Fibroblast of lung (primary cell): ENCODE measurements around the gene LRMDA. TPM values are rescaled to one million over a fixed set of nuclear protein-coding genes. Genes with fewer than 3 reads are reported as not detected.
A peak's percentile ranks its signal among the peaks of the same experiment; 100 is the strongest.

Experiments
- DNase-seq, 2 donors: peaks; one replicate each; pipeline versions ENCODE4 v3.0.0 to v3.0.0-alpha.2; 2010; ENCODE audit warnings: low read depth in 2 of 2
- H2AFZ ChIP-seq: 2 replicates; pipeline ENCODE4 v1.5.1; 2012; ENCODE audit warnings: low read length, control low read depth, inconsistent platforms
- H3K27ac ChIP-seq: 2 replicates; pipeline ENCODE4 v1.5.1; 2011; ENCODE audit warnings: low read length, control low read depth; ENCODE audit not compliant: insufficient read depth
- H3K27me3 ChIP-seq: 2 replicates; pipeline ENCODE4 v1.5.1; 2011; ENCODE audit warnings: mild to moderate bottlenecking, low read length; ENCODE audit not compliant: control insufficient read depth, insufficient read depth
- H3K36me3 ChIP-seq: 2 replicates; pipeline ENCODE4 v1.5.1; 2011; ENCODE audit warnings: low read length; ENCODE audit not compliant: control insufficient read depth, insufficient read depth
- H3K4me1 ChIP-seq: 2 replicates; pipeline ENCODE4 v1.5.1; 2011; ENCODE audit warnings: low read length; ENCODE audit not compliant: control insufficient read depth, insufficient read depth; ENCODE audit errors: extremely low read depth
- H3K4me2 ChIP-seq: 2 replicates; pipeline ENCODE4 v1.5.1; 2011; ENCODE audit warnings: low read length, control low read depth; ENCODE audit not compliant: insufficient read depth; ENCODE audit errors: extremely low read depth
- H3K4me3 ChIP-seq, 4 experiments: fragments of 200-600 bp in 1 of 4; sonication (generic) in 1 of 4; replicated peaks in 1 of 4; 2 replicates each; pipeline ENCODE4 v1.5.1; 2011 to 2016; ENCODE audit warnings: low read length in 4 of 4, low read depth in 3 of 4, mild to moderate bottlenecking in 3 of 4, control low read depth in 2 of 4, inconsistent platforms in 1 of 4, mixed read lengths in 1 of 4; ENCODE audit not compliant: insufficient read depth in 1 of 4; ENCODE audit errors: control extremely low read depth in 1 of 4
- H3K79me2 ChIP-seq: 2 replicates; pipeline ENCODE4 v1.5.1; 2012; ENCODE audit warnings: mild to moderate bottlenecking, low read length, inconsistent platforms; ENCODE audit not compliant: control insufficient read depth, insufficient read depth
- H3K9ac ChIP-seq: 2 replicates; pipeline ENCODE4 v1.5.1; 2011; ENCODE audit warnings: mild to moderate bottlenecking, low read length, control low read depth; ENCODE audit not compliant: insufficient read depth
- H3K9me3 ChIP-seq: 2 replicates; pipeline ENCODE4 v1.5.1; 2012; ENCODE audit warnings: low read depth, low read length; ENCODE audit not compliant: control insufficient read depth, insufficient read depth
- H4K20me1 ChIP-seq: 2 replicates; pipeline ENCODE4 v1.5.1; 2011; ENCODE audit warnings: low read length; ENCODE audit not compliant: control insufficient read depth, insufficient read depth; ENCODE audit errors: extremely low read depth
- EZH2 ChIP-seq: IDR thresholded peaks from 2 replicates; pipeline ENCODE4 v1.5.1; 2012; ENCODE audit warnings: low read length, control low read depth, mild to moderate bottlenecking; ENCODE audit errors: missing control alignments
- polyA plus RNA-seq, 2 donors: library from polyadenylated mRNA; depleted of rRNA in 1 of 2; stranded (reverse) in 1 of 2; unstranded in 1 of 2; fragments of >200 nt; gene quantifications; 2 replicates each; pipeline ENCODE4 v1.2.1, GENCODE V29; 2011 to 2012; ENCODE audit warnings: missing spikeins in 1 of 2
- total RNA-seq: library from RNA; depleted of rRNA; stranded (reverse); fragments of >200 nt; gene quantifications from 2 replicates; pipeline ENCODE4 v1.2.1, GENCODE V29; 2014
- TF ChIP-seq, protein P1 (sequence below), 2 donors: IDR thresholded peaks in 1 of 2; conservative IDR thresholded peaks in 1 of 2; 1 replicate in 1 of 2; 2 replicates in 1 of 2; pipeline ENCODE4 v1.5.1; 2011 to 2012; ENCODE audit warnings: low read length in 2 of 2, control low read depth in 1 of 2, inconsistent platforms in 1 of 2, low read depth in 1 of 2, mild to moderate bottlenecking in 1 of 2

Gene LRMDA
- total and polyA plus RNA-seq, 2 donors (not counting 1 experiment from before 2014, with no cell fraction given) = 1.7 to 2.0 TPM

DNA sequence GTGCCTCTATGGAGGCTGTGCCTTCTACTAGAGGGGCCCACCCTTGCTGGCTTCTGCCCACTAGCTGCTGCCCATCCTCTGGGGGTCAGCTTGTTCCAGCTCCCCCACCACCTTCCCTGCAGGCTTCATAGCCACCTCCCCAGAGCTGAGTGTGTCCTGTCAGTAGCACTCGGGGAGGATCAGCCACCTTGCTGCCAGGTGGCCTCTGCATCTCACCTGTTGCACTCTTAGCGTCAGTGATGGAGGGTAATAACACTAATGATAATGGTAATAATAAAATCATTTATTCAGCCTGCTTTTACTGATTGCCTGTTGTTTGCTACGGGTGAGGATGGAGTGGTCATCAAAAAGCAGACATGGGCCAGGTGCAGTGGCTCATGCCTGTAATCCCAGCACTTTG, 377.6 kb downstream of the LRMDA start:
- H3K4me3 ChIP-seq = no peak overlapping the region
- H4K20me1 ChIP-seq = no peaks in the 10 kb centered on the region
- no peak for DNase-seq
- H3K9me3 ChIP-seq = no peaks in the 10 kb centered on the region
- TF ChIP-seq, protein P1, sequence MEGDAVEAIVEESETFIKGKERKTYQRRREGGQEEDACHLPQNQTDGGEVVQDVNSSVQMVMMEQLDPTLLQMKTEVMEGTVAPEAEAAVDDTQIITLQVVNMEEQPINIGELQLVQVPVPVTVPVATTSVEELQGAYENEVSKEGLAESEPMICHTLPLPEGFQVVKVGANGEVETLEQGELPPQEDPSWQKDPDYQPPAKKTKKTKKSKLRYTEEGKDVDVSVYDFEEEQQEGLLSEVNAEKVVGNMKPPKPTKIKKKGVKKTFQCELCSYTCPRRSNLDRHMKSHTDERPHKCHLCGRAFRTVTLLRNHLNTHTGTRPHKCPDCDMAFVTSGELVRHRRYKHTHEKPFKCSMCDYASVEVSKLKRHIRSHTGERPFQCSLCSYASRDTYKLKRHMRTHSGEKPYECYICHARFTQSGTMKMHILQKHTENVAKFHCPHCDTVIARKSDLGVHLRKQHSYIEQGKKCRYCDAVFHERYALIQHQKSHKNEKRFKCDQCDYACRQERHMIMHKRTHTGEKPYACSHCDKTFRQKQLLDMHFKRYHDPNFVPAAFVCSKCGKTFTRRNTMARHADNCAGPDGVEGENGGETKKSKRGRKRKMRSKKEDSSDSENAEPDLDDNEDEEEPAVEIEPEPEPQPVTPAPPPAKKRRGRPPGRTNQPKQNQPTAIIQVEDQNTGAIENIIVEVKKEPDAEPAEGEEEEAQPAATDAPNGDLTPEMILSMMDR (conservative IDR thresholded peaks at IDR 0.05 in 1 of 2, IDR thresholded peaks at IDR 0.05 in 1 of 2; ENCODE audit: low read depth in 1 of 2, low read length in 2 of 2) = no peak
- TF ChIP-seq EZH2 = no peak
- no peak overlapping the region for H3K9ac ChIP-seq
- H3K4me2 ChIP-seq = no peak overlapping the region
- no peaks in the 10 kb centered on the region for H3K27me3 ChIP-seq
- no peaks in the 10 kb centered on the region for H3K4me1 ChIP-seq
- H3K36me3 ChIP-seq = no peaks in the 10 kb centered on the region
- H3K79me2 ChIP-seq = no peaks in the 10 kb centered on the region
- no peak overlapping the region for H2AFZ ChIP-seq
- no peak overlapping the region for H3K27ac ChIP-seq

DNA sequence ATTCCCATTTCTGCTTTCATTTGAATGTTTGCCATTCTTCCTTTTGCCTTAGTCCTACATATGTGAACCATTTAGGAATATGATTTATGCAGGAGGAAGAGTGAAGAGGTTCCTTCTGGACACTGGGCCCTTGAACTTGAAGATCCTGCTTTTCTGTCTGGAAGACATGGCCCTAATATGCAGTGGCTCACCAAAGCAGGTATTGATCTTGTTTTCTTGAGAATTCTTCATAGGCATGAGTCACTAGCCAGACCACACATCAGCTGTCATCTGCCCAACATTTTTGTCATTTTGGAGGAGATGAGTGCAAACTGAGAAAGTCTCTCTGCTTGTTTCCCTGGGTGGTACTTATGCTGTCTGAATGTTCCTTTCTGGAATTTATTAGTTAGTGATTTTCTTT, 382.6 kb downstream of the LRMDA start:
- Histone ChIP-seq H4K20me1 (no peaks in the 10 kb centered on the region), H3K36me3 (no peaks in the 10 kb centered on the region), H3K27me3 (no peaks in the 10 kb centered on the region), H3K4me3 (no peak overlapping the region), H3K9me3 (no peaks in the 10 kb centered on the region), H3K4me2 (no peak overlapping the region), H3K27ac (no peak overlapping the region), H3K79me2 (no peaks in the 10 kb centered on the region), H3K9ac (no peak overlapping the region), H2AFZ (no peak overlapping the region), H3K4me1 (no peaks in the 10 kb centered on the region)
- DNase-seq = peak in 1 of 2 donors; percentile 3
- TF ChIP-seq, protein P1 (conservative IDR thresholded peaks at IDR 0.05 in 1 of 2, IDR thresholded peaks at IDR 0.05 in 1 of 2; ENCODE audit: low read depth in 1 of 2, low read length in 2 of 2) = no peak
- TF ChIP-seq EZH2 = no peak

DNA sequence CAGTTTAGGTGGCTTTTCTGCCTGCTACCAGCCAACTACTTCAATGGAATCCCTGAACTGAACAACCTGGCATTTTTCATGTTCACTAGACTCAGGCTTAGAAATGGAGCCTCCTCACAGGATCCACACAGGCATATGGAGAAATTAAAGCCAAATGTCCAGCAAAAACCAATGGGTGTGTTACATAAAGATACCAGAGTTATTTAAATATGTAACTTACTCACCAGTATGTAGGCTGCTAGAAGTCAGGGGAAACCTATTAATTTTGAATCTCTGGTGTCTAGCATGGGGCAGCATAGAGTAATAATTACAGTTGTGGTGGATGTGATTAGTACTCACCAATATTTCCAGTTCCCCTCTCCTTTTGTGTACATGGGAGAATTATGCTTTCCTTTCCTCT, 383.6 kb downstream of the LRMDA start:
- Histone ChIP-seq H3K79me2 (no peaks in the 10 kb centered on the region), H3K9ac (no peak overlapping the region), H3K36me3 (no peaks in the 10 kb centered on the region), H3K4me2 (no peak overlapping the region), H4K20me1 (no peaks in the 10 kb centered on the region), H3K4me3 (no peak overlapping the region), H2AFZ (no peak overlapping the region), H3K9me3 (no peaks in the 10 kb centered on the region), H3K27me3 (no peaks in the 10 kb centered on the region), H3K27ac (no peak overlapping the region), H3K4me1 (no peaks in the 10 kb centered on the region)
- TF ChIP-seq EZH2 = no peak
- TF ChIP-seq, protein P1 (conservative IDR thresholded peaks at IDR 0.05 in 1 of 2, IDR thresholded peaks at IDR 0.05 in 1 of 2; ENCODE audit: low read depth in 1 of 2, low read length in 2 of 2) = no peak
- no peak for DNase-seq
